HG03520 (cell line): Measurements from ENCODE around the gene DPH3.

Experiments
- ATAC-seq: cut with Tn5 transposase; IDR thresholded peaks from one replicate; pipeline ENCODE4 v1.9.1; 2021; ENCODE audit warnings: mild to moderate bottlenecking, moderate library complexity; ENCODE audit not compliant: unreplicated experiment

Gene DPH3

GRCh38 chr3:16257309-16257708 lies 7.4 kb downstream of the DPH3 start:
- no peak for ATAC-seq

- ATAC-seq: no peak
Measured at GRCh38 chr3:16255726-16256125, 9.0 kb downstream of the DPH3 start.

GRCh38 chr3:16255326-16255725 lies 9.4 kb downstream of the DPH3 start:
- no peak for ATAC-seq

- ATAC-seq: no peak
Measured at GRCh38 chr3:16254916-16255315, 9.8 kb downstream of the DPH3 start.

- ATAC-seq: no peak
Measured at GRCh38 chr3:16253601-16254000, 11.1 kb downstream of the DPH3 start.

DNA sequence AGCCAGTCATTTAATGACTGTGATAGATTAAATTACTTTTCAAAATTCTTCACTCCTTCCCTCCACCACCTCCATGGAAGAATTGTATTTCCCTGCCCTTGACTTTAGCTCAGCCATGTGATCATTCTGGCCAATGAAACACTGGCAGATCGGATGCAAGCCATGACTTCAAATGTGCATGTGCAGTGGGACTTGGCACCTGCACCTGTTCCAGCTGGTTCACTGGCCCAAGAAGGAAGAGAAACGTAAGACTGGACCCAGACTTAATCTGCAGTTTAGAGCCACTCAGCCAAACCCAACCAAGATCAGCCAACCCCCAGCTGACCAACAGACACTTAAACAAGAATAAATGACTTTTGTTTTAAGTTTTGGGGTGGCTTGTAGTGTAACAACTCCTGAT lies 11.8 kb downstream of the DPH3 start:
- no peak for ATAC-seq

- no peak for ATAC-seq
Measured at GRCh38 chr3:16252243-16252978, 12.3 kb downstream of the DPH3 start.

DNA sequence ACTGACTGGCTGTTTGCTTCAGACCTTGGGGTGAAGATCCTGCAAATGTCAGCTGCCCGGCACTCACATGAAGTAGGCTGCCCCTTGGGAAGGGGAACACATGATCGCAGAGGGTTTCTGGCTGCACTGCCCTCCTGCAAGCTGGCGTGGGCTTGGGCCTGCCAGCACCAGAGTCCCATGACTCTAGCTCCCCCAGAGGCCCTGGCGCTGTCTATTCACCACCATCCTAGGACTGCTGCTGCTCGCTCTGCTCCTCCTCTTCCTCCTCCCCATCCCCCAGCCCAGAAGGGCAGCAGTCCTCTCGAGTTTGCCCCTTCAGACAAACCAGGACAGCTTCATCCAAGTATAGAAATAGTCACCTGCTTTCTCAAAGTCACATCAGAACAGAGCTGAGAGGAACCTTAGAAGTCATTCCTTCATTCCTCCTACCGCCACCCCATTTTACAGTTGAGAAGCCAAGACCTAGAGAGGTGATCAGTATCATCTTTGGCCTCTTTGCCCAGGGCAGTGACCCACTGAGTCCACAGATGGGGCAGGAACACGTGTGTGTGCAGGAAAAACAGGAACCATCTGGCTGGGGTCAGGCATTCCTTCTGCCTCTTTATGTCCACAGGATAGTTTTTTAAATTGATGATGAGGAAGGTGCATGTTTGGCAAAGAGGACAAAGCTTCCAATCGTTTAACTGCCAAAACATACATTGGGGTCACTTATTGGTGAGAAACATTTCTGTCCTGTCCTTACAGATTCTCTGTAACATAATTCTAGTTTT lies 13.2 kb downstream of the DPH3 start:
- ATAC-seq: no peak

GRCh38 chr3:16249886-16250285 lies 14.9 kb downstream of the DPH3 start:
- ATAC-seq: no peak

DNA sequence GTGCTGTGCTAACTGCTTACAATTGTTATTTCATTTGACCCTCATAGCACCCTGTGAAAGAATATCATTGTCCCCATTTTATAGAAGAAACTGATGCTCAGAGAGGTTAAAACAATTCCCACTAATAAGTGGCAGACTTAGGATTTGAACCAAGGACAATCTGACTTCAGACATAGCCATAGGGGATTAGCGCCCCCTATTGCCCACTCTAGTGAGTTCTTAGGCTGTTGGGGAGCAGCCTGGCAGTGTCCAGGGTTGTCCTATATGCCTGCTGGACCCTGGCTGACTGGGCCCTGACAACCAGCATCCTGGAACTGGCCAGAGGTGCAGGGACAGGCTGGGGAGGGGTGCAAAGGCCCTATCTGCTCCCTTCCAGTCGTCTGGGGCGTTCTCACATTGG lies 15.4 kb downstream of the DPH3 start:
- no peak for ATAC-seq

GRCh38 chr3:16248556-16248955 lies 16.2 kb downstream of the DPH3 start:
- ATAC-seq: no peak

DNA sequence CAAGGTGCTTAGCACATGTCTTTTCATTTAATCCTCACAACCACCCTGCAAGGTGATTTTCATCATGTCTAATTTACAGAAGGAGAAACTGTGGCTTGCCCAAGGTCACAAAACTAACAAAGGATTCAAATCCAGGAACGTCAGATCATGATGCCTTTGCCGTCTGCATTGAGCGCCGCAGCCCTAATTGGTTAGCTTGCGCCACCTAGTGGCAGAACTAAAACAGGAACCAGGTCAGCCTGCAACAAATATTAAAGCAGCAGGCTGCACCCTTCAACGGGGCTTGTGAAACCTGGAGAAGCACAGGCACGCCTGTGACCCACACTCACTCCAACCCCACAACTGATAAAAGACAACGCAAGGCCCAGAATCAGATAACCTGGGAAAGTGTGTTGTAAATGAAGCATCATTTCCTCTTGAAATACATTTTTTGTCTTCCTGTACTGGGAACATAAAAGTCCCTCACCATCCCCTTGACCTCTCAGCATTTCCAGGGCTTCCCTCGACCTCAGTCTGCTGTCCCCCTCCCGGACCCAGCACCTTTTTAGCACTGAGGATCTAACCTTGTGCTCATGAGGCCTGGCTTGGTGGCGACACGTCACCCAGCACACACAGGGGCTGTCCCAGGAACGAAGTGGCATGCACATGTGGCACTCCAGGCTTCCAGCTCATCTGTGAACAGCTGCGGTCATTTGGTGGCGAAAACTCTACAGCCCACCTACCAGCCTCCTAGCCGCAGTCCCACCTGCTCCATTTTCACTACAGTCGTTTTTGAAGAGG lies 17.3 kb downstream of the DPH3 start:
- peak; percentile 69 for ATAC-seq

- ATAC-seq: no peak
Measured at GRCh38 chr3:16245609-16246008, 19.1 kb downstream of the DPH3 start.

DNA sequence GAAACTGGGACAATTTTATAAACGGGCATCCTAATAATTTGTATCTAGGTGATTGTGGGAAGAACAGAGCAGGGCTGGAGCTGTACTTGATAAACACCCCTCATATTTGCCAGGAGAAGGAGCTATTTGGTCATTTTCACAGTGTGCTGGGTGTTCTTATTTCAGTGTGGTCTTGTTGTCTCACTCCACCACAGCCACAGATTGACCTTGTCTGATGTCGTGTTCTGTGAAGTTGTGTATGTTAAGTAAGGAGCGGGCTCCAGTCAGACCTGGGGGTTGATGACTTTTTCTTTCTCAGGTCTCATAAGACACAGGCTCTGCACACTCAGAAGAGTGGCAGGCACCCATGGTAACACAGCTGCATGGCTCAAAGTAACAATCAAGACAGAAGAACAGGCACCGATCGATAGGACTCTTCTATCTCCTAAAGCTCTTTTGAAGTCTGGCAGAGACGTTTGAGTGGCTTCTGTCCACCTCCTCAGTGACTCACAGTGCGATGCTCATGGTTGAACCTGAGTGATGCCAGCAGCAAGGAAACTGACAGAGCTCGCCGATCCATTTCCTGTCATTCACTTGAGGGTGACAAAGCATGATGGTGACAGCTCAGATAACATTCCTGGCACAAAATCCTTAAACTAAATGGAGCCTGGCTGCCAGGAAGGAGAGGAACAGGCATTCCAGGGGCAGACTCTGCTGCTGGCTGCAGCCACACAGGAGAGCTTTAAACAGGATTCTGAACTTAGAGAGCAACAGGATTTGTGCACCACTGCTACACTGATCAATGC lies 20.8 kb downstream of the DPH3 start:
- no peak for ATAC-seq

GRCh38 chr3:16242177-16242576 lies 22.6 kb downstream of the DPH3 start:
- ATAC-seq: no peak

DNA sequence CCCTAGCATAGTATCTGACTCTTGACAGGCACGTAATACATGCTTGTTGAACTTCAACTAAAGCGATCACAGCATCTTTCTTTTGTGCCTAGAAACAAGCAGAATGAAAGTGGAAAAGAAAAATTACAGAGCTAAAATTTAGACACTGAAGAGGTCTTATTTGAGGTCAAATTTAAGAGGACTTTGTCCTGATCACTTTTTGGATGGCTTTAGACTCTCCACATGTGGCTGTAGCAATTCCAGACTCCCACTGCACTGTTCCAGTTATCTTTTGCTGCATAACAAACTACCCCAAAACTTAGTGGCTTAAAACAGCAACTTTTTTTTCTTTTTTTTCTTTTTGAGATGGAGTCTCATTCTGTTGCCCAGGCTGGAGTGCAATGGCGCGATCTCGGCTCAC lies 23.5 kb downstream of the DPH3 start:
- ATAC-seq: no peak

- no peak for ATAC-seq
Measured at GRCh38 chr3:16240229-16241023, 24.3 kb downstream of the DPH3 start.

DNA sequence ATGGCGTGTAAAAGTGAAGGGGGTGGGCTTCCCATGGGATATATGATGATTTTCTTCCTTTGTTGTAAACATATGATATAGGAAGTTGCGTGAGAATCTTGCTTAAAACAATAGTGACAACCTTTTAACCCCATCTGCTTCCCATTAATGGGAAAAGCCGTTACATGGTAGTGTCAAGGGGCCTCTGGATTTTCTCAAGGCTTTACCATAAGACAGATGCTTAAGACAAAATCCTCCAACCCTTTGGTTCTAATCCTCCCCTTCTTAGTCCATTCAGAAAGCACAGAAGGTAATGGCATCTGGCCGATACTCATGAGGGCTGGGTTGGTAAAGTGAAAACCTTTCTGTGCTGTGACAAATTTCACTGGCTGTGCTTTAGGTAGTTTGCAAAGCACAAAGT lies 25.0 kb downstream of the DPH3 start:
- ATAC-seq: no peak

DNA sequence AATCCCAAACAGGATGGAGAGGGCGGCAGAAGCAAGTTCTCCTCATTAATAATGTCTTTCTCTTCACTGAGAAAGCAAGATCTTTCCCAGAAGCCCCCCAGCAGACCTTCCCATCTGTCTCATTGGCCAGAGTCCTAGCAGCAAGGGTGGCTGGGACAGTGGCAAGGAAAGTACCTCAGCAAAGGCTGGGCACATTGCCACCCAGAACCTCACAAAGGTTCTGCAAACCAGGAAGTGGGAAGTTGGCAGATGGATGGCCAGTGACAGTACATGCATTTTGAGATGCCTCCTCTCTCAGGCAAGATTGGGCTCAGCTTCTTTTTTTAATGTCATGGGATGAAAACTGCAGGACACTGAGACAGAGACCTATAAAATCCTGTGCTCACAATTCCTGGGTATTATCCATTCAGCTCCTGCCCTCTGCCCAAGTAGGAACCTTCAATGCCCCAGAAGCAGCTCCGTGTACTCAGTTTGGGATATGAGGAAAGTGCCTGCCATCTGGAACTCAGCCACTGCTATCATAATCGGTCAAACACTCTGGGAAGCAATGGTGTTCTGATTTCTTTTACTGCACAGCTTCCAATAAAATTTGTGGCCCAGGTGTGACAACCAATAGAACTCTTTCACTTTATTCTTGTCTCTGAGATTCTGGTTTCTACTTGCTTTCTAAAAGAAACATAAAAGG lies 25.5 kb downstream of the DPH3 start:
- ATAC-seq: no peak
